ENCODE measurements around the gene OPN4. TPM values are rescaled to one million over a fixed set of nuclear protein-coding genes. Genes with fewer than 3 reads are reported as not detected.

OPN4 gene
- total RNA-seq, 1 donor from 2014 or later = not detected

DNA sequence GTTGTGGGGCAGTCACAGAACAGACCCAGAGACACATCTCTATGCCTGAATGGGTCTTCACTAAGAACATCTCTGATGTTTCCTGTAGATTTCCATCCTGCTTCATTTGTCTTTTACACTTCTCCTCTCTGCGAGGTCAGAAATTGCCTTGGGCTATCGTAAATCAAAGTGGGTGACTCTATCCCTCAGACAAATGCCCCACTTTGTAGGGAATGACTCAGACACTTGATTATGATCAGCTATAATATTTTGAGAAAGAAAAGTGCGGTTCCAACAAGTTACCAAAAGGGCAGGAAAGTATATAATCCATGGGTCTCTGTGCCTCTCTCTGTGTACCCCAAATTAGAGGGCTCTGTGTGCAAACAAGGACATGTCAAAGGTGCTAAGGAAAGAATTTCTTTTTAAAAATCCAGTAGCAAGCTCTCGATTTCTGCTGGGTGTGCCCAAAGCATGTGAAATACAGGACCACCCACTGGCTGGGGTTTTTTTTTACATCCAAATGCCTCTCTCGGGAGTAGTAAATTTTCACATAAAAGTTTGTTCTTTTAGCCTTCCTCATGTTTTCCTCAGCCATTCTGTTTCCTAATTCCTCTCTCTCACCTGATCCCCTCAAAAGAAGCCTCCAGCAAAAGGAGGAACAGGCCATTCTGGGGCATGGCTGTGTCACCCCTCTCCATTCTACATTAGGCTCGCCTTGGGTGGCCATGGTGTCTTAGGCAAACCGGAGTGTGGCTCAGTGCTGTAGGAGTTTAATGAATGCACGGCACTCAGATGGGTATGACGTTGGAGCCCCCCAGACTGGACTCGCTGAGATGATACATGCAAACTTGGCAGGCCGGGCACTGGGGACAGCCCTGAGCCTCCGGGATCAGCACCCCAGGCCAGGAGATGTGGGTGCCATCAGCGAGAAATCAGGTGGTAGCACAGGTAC lies 6.3 kb upstream of the OPN4 start:
- DNase-seq (ENCODE audit: low read depth, low spot score) = no peak

DNA sequence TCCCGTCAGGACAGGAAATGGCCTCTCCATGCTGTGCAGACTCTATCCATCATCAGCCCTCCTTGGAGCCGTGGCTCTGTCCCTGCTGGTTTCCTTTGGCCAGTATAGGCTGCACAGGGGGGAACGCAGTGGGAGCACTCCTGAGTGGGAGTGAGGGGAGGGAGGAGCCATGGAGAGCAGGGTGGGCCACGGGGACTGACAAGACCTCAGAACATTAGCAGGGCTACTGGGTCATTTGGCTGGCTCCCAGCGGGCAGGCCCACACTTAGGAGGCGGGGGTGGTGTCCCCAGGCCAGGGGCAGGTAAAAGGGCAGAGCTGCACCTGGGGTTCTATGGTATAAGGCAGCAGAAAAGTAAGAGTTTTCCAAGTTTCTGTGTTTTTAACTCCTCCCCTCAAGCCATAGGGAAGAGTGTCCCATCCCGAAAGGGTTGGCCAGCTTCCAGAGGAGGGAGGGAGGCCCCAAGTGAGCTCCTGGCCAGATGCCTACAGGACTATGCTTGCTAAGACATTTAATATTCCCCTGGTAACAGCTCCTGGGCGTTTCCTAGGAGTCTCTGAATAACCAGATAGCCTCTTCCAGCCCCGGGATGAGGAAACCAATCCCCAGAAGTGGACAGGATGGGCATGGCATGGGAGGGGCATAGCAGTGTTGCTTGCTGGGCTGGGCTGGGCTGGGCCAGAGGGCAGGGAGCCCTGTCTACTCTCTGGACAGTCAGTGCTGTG lies 5.5 kb upstream of the OPN4 start:
- no peak for DNase-seq (ENCODE audit: low read depth, low spot score)

DNA sequence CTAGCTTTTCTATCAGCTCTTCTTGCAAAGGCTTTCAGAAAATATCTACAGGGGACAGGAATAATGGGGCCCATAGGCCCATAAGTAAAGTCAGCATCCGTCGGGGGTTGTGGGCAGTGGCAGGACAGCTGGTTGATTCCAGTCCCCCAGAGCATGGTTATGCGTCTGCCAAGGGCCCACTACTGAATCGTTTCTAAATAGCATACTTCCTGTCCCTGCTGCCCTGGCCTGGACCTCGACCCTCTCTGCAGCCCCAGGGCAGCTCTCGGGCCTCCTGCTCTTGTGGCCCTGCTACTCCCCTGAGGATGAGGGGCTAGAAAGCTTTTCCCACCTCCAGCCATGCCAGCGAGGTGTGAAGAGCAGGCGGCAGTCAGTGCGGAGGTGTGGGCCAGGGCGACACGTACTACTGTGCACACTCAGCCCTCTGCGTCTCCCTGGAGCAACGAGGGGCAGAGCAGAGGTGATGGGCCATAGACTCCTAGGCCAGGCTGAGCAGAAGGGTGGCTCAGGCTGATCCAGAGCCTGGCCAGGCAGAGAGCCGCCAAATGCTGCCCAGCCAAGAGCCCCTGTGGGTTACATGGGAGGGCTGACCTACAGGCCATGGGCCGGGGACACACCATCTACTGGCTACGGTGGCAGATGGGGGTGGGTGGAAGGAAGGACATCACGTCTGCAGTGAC lies 4.7 kb upstream of the OPN4 start:
- no peak for DNase-seq (ENCODE audit: low read depth, low spot score)

DNA sequence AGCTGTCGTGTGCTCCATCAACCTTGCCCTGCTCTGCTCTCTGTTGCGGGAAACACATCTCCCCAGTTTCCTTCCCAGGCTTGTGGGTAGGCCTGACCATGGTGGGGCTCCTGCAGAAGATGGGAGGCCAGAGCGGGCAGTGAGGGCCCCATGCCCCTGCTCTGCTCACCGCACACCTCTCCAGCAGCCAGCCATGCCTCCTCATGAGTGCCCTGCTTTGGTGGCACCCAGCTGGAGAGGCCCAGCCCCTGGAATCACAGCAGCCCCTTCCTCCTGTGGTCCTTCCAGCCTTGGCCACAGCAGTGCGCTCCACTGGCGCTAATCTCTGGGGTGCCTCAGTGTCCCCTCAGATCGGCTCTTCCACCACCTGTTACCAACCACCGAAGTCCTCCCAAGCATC lies 4.2 kb upstream of the OPN4 start:
- no peak for DNase-seq (ENCODE audit: low read depth, low spot score)

DNA sequence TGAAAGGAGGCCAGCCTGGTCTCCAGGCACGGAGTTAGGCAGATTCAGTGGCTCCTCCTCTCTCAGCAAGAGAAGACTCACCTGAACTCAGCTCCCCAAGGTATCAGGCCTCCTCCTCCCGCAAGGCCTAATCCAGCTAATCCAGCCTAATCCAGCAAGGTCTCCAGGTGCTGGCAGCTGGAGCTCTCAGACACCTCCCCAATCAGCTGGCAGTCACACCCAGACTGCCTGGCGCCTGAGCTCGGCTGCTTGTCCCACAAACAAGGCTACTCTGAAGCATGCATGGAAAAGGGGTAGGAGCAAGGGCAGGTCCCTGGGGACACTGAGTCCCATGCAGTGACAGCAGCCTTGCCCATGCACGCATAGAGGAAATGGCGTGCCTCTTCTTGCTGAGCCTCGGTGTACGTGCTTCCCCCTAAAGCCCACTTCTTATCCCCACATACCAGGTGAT lies 3.3 kb upstream of the OPN4 start:
- DNase-seq (ENCODE audit: low read depth, low spot score) = no peak

DNA sequence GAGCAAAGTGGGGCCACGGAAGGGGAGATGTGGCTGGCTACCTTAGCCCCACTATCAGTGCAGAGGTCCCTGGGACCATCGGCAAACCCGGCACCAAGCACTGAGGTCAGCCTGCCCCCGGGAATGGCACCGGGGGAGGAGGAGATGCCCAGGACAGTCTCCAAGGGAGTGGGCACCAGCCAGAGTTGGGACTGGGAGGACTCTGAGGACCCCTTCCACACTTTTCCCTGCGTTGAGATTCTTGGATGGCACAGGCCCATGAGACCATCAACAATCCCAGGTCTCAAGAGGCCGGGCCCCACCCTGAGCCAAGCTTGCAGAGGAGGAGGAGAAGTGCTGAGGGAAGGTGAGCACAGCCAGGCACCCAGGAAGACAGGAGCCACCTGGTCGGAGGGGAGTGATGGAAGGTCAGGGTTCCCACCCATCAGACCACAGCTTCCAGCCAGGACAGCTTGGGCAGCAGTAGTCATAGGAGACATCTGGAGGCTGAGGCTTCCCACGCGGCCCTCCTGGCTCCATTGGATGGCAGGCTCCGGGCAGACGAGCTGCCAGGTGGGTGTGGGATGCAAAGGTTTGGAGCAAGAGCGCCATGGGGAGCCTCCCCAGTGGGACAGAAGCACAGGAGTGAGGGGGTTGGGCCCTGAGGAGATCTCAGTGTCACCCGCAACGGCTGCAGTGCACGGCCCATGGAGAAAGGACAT lies 2.6 kb upstream of the OPN4 start:
- no peak for DNase-seq (ENCODE audit: low read depth, low spot score)

DNA sequence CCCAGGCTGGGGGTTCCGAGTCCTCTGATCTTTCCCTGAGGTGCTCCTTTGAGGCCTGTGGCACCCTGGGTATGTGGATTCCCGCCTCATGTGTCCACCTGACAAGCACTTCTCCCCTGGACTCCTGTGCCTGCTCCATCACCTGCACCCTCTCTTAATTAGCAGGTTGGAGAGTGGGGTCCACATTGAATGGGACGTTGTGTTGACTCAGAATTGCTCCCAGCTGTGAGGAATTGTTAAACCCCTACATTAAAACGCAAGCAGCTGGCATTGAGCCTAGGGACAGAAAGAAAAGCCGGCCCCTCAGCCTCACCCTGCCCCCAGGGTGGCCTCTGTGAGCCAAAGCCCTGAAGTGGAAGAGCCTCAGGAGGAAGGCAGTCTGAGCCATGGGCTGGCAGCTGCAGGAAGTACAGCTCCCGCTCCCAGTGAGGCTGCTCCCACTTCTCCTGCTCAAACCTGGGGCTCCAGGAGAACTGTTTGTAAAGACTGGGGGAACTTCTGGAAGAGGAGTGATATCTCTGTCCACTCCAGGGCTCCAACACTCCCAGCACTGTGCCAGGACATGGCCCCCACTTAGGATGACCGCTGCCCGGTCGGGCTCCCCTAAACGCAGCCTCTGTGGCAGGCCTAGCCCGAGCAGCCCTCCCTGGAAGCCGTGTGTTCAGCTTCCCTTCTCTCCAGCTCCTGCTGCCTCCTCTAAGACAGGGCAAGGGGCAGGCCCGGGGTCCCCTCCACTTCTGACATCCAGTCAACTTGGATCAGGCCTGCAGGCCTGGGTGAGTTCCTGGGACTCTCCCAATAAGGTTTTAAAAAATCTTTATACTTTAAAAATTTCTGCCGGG lies 1.8 kb upstream of the OPN4 start:
- no peak for DNase-seq (ENCODE audit: low read depth, low spot score)

DNA sequence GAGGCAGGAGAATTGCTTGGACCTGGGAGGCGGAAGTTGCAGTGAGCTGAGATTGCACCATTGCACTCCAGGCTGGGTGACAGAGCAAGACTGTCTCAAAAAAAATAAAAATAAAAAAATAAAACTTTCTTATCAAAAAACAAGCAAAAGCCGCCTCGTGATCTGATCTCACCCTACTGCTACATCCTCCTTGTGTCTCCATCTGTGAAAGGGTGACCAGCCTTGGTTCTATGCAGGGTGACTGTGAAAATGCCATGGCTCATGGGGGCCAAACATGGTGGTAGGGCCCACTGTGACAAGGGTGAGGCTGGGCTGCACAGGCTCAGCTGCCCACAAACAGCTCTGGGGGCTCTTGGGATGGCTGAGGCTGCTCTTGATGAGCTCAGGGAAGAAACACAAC lies 968 bp upstream of the OPN4 start:
- DNase-seq (ENCODE audit: low read depth, low spot score) = no peak

DNA sequence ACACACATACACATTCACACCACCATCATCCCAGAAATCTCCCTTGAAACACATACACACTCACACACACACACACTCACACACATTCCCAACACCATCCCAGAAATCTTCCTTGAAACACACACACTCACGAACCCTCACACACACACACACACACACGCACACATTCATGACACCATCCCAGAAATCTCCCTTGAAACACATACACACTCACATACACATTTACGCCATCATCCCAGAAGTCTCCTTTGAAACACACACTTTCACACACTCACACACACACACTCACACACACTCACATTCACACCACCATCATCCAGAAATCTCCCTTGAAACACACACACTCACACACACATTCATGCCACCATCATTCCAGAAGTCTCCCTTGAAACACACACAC lies 360 bp upstream of the OPN4 start:
- DNase-seq (ENCODE audit: low read depth, low spot score) = no peak

DNA sequence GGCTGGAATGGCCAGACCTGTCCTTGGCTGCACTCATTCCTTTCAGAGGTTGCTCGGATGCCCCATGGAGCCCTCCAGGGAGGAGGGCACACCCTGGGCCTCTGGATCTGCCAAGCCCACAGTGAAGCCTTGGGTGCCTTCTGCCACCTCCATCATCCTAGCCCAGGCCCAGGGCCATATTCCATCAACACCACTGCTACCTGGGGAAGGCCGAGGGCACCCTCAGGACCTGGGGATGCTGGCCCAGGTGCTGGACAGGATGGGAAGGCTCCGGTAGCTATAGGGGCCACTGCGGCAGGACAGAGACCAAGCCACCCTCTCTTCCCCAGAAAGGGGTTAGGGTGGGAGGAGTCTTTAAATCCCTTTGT lies 810 bp downstream of the OPN4 start:
- no peak for DNase-seq (ENCODE audit: low read depth, low spot score)

DNA sequence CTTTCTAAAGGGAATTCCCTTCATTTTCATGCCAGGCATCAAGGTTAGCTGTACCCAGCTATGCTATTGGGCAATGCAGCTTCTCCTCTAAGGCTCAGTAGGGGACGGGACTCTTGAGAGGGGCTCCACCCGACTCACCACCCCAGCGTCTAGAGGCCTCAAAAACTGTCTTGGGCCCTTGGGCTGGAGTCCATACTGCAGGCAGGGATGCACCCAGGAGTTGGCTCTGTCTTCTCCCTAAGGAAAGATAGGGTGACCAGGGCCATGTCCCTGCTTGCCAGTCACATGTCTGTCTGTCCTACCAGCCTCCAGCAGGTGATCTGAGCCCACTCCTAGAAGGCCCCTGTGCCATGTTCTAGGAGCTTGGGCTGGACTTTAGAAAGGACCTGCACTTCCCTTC lies 1.2 kb downstream of the OPN4 start:
- no peak for DNase-seq (ENCODE audit: low read depth, low spot score)

DNA sequence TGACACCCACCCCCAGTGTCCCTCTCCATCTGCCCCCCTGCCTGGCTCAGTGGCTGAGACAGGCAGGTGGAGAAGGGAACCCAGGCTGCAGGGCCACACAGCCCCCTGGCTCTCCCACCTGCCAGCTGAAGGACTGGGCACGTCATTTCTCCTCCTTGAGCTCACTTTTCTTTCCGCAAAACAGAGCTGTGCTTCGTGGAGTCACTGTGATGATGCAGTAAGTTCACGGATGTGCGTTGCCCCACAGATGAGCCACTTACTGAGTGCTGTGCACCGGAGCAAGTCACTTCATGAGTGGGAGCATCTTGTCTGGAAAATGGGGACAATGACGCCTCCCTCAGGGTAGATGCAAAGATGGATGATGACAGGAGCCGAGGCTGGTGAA lies 2.7 kb downstream of the OPN4 start:
- DNase-seq (ENCODE audit: low read depth, low spot score) = no peak

DNA sequence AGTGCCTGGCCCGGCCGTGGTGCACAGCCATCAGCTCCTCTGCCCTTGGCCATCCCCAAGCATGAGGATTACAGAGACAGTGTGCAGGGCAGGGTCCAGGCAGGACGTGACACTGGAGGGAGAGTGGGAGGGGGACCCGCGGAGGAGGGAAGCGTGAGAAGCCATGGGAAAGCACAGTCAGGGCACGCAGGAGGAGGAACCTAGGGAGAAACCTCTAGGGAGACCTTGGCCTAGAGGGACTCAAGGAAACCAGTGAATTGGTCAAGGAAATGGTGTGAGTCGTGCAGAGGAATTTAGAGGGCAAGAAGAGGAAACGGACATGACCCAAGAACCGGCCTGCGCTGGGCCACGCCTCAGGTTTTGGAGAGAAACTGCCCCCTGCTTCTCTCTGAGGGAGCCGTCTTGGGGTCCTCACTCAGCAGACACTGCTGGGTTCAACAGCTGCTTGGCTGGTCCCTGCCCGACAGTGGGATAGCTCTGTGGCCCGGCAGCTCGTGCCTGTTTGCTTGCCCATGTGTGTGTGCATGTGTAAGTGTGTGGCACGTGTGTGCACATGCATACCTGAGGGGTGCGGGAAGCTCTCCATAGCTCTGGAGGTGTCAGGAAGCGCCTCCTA lies 3.2 kb downstream of the OPN4 start:
- DNase-seq (ENCODE audit: low read depth, low spot score) = no peak

DNA sequence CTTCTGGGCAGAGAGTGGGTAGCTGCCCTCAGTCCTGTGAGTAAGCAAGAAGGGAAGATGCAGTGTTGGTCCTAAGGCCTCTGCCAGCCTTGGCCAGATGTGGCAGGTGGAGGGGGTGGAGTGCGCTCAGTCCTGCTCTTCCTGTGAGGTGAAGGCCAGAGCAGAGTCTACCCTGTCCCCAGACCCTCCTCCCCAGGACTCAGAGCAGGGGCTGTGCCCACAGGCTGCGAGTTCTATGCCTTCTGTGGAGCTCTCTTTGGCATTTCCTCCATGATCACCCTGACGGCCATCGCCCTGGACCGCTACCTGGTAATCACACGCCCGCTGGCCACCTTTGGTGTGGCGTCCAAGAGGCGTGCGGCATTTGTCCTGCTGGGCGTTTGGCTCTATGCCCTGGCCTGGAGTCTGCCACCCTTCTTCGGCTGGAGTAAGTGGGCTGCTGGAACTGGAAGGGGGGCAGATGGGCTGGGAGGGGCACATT lies 4.0 kb downstream of the OPN4 start:
- no peak for DNase-seq (ENCODE audit: low read depth, low spot score)

DNA sequence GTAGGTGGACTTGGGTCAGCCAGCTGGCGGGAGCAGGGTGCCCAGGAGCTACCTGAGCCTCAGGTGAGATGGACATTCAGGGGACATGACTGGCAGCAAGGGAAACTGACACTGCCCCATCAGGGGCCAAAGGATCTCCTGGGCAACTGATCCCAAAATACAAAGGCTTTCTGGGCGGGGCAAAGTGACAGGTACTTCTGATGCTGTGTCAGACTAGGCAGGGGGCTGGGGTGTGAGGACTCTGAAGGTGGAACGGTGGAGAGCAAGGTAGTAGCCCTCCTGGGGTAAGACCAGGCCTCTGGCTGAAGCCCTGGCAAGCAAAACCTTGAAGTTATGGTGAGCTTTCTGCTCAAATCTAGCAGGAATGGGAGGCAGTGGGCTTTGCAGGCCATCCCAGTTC lies 4.4 kb downstream of the OPN4 start:
- DNase-seq (ENCODE audit: low read depth, low spot score) = no peak

DNA sequence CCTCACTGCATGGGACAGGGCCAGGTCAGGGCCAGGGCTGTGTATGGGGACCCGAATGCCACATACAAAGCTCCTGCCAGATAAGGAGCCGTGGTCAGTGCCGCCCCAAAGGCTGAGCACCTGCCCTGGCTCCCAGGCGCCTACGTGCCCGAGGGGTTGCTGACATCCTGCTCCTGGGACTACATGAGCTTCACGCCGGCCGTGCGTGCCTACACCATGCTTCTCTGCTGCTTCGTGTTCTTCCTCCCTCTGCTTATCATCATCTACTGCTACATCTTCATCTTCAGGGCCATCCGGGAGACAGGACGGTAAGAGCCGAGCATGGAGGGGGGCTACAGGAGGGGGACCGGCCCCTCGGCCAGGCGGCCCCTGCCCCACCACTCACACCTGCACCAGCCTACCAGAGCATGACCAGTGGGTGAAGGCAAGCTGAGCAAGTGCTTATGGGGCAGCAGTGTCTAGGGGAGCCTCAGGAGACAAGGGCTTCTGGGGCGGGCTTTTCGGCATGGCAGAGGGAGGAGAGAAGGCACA lies 4.9 kb downstream of the OPN4 start:
- no peak for DNase-seq (ENCODE audit: low read depth, low spot score)

DNA sequence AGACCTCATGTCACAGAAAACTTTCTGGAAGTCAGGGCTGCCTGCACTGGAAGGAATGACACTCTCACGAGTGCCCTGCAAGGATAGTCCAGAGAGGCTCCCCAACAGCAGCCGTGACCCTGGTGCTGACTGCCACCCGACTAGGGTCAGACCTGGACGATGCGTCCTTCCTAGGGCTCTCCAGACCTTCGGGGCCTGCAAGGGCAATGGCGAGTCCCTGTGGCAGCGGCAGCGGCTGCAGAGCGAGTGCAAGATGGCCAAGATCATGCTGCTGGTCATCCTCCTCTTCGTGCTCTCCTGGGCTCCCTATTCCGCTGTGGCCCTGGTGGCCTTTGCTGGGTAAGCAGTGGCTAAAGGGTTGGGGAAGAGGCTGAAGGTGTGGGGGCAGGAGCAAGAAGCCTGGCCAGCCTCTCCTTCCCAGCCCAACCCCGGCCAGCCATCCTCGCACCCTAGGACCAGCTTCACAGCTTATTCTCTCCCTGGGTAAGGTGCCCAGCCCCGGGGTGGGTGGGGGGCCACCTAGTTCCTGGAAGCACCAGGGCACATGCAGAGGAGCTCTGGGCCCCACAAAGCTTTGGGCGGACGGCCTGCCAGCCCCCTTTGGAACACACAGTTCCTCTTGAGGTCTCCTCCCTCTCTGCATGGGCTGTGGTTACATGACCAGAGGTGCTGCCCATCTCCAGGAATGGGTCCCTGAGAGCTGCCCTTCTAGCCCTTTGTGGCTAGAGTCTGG lies 5.5 kb downstream of the OPN4 start:
- DNase-seq (ENCODE audit: low read depth, low spot score) = no peak

DNA sequence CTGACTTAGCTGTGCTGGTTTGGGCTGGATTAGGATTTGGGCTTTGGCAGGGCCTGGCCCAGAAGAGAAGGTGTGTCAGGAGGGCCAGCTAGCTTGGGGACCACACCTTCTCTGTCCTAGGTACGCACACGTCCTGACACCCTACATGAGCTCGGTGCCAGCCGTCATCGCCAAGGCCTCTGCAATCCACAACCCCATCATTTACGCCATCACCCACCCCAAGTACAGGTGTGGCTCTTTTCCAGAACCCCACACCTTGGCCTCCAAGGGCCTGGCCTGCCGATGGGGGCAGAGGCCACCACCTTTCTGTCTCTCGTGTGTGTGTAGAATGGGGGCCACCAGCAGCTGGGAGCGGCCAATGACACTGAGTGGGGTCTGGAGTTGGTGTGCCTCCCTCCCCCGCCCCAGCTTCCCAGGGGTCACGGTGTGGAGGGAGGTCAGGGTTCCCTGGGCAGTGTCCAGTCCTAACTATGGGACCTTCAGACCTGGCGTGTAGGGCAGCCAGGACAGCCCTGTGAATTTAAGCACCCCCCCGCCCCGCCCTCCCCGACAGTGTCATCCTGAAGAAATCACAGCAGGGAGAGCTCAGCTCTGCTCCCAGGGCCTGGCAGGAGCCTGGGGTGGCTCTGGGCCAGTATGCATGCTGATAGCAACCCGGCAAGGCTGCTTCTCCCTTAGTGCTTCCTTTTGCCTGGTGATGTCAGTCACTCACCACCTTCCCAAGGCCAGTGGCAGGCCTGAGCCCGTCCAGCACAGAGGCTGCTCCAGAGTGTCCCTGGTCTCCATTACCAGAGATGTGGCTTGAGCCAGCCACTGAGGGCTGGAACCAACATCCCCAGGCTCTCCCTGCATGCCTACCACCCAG lies 7.0 kb downstream of the OPN4 start:
- DNase-seq (ENCODE audit: low read depth, low spot score) = no peak

Measured in pulmonary artery endothelial cell (primary cell).